ENCODE results near the gene RNU6-8. TPM values are rescaled to one million over a fixed set of nuclear protein-coding genes. Genes with fewer than 3 reads are reported as not detected.

Gene RNU6-8
- total and polyA plus RNA-seq, 4 donors, result not detected

DNA sequence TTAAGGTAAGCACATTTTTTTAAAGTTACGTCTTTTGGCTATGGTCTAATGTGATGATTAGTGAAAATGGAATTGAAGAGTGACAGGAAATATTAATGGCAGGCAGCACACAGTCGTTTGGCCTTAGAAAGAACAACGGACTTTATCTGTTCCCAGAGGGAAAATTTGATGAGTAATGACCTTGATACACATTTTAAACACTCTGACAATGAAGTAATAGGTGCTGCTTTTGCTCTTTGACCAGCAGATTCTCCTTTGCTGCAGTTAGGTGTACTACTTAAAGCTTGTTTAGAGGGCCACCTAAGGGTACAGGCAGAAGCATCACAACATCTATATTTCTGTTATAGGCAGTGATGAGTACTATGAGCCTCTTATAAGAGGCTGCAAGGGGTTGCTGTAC, 27.1 kb upstream of the RNU6-8 start:
- no peak overlapping the region for H3K4me3 ChIP-seq
- no peak overlapping the region for H3K9ac ChIP-seq (ENCODE audit: insufficient read depth in 1 of 2, low read length in 2 of 2)
- TF ChIP-seq, protein P1, sequence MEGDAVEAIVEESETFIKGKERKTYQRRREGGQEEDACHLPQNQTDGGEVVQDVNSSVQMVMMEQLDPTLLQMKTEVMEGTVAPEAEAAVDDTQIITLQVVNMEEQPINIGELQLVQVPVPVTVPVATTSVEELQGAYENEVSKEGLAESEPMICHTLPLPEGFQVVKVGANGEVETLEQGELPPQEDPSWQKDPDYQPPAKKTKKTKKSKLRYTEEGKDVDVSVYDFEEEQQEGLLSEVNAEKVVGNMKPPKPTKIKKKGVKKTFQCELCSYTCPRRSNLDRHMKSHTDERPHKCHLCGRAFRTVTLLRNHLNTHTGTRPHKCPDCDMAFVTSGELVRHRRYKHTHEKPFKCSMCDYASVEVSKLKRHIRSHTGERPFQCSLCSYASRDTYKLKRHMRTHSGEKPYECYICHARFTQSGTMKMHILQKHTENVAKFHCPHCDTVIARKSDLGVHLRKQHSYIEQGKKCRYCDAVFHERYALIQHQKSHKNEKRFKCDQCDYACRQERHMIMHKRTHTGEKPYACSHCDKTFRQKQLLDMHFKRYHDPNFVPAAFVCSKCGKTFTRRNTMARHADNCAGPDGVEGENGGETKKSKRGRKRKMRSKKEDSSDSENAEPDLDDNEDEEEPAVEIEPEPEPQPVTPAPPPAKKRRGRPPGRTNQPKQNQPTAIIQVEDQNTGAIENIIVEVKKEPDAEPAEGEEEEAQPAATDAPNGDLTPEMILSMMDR (IDR thresholded peaks at IDR 0.05; ENCODE audit: control extremely low read depth, extremely low read depth), result no peak
- DNase-seq, result no peak
- no peaks in the 10 kb centered on the region for H3K27me3 ChIP-seq (ENCODE audit: control insufficient read depth in 3 of 3, insufficient read depth in 3 of 3, low read length in 2 of 3)
- no peaks in the 10 kb centered on the region for H3K9me3 ChIP-seq (ENCODE audit: control insufficient read depth in 4 of 4, insufficient read depth in 3 of 4, low read length in 3 of 4)
- peak overlapping the region in 1 of 2 donors; percentile 92 for H3K27ac ChIP-seq (ENCODE audit: low read depth in 1 of 2, low read length in 1 of 2)
- ATAC-seq (ENCODE audit: insufficient read depth, low FRiP score), result no peak
- 44 to 63% methylated on average over 3 of the region's 3 CpGs for WGBS, 2 donors
- peaks cover 0 to 12% (median 0%) of the 10 kb centered on the region in 5 donors for H3K4me1 ChIP-seq (ENCODE audit: control insufficient read depth in 5 of 5, insufficient read depth in 5 of 5, low read length in 5 of 5)
- no peaks in the 10 kb centered on the region for H3K36me3 ChIP-seq (ENCODE audit: control insufficient read depth in 4 of 4, insufficient read depth in 4 of 4, low read length in 4 of 4)

DNA sequence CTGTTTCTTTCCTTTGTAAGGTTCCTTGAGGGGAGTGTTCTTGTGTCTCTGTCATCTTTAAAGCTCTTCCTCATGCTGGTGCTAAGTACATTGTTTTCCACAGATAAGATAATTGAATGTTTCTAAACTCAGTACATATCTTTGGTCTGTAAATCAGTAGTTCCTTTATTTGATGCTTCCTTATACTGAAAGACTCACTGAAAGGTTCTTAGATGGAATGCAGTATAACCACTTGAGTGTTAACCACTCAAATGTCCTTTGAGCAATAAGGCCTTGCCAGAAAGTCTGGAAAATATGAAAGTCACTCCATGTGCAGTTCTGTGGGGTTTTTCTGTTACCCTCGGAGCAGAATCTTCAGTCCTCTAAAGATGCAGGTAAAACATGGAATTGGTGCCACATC, 23.0 kb upstream of the RNU6-8 start:
- 69 to 93% methylated on average over 1 of the region's 1 CpG for WGBS, 2 donors
- no peaks in the 10 kb centered on the region for H3K9me3 ChIP-seq (ENCODE audit: control insufficient read depth in 4 of 4, insufficient read depth in 3 of 4, low read length in 3 of 4)
- H3K27me3 ChIP-seq (ENCODE audit: control insufficient read depth in 3 of 3, insufficient read depth in 3 of 3, low read length in 2 of 3), result no peaks in the 10 kb centered on the region
- peaks cover 0 to 10% (median 2%) of the 10 kb centered on the region in 5 donors for H3K4me1 ChIP-seq (ENCODE audit: control insufficient read depth in 5 of 5, insufficient read depth in 5 of 5, low read length in 5 of 5)
- no peaks in the 10 kb centered on the region for H3K36me3 ChIP-seq (ENCODE audit: control insufficient read depth in 4 of 4, insufficient read depth in 4 of 4, low read length in 4 of 4)
- ATAC-seq (ENCODE audit: insufficient read depth, low FRiP score) (peak; percentile 24), DNase-seq (peak in 2 of 3 donors; percentile 59 to 82)
- peak overlapping the region in 1 of 2 donors; percentile 90 for H3K27ac ChIP-seq (ENCODE audit: low read depth in 1 of 2, low read length in 1 of 2)
- TF ChIP-seq, protein P1 (IDR thresholded peaks at IDR 0.05; ENCODE audit: control extremely low read depth, extremely low read depth), result no peak
- H3K4me3 ChIP-seq, result no peak overlapping the region
- H3K9ac ChIP-seq (ENCODE audit: insufficient read depth in 1 of 2, low read length in 2 of 2), result no peak overlapping the region

DNA sequence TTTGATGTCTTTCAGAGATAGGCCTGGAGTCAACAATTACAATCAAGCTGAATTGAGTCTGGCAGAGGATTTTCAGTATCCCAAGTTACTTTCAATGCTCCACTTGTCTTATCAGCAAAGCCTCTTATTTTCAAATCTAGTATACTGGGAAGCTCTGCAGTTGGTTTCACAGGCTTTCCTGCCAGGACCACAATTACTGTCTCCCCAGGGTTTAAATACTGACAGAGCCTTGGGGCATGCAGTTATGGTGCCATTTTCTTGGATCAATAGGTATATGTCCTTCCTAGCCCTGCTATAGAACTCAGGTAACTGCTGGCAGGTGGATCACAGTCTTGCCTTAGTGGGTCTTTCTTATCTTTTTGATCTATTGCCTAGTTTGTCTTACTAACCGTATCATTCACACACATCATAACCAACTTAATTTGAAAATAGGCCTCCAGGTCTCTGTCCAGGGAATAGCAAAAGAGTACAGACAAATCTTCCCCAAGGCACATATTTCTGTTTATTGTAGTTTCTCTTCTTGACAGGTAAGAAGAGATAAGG, 22.4 kb upstream of the RNU6-8 start:
- H3K36me3 ChIP-seq (ENCODE audit: control insufficient read depth in 4 of 4, insufficient read depth in 4 of 4, low read length in 4 of 4), result no peaks in the 10 kb centered on the region
- H3K9ac ChIP-seq (ENCODE audit: insufficient read depth in 1 of 2, low read length in 2 of 2), result no peak overlapping the region
- 36 to 45% methylated on average over 1 of the region's 1 CpG for WGBS, 2 donors
- DNase-seq (no peak), ATAC-seq (ENCODE audit: insufficient read depth, low FRiP score) (no peak)
- H3K4me3 ChIP-seq, result no peak overlapping the region
- peaks cover 0 to 10% (median 2%) of the 10 kb centered on the region in 5 donors for H3K4me1 ChIP-seq (ENCODE audit: control insufficient read depth in 5 of 5, insufficient read depth in 5 of 5, low read length in 5 of 5)
- TF ChIP-seq, protein P1 (IDR thresholded peaks at IDR 0.05; ENCODE audit: control extremely low read depth, extremely low read depth), result no peak
- no peaks in the 10 kb centered on the region for H3K27me3 ChIP-seq (ENCODE audit: control insufficient read depth in 3 of 3, insufficient read depth in 3 of 3, low read length in 2 of 3)
- H3K9me3 ChIP-seq (ENCODE audit: control insufficient read depth in 4 of 4, insufficient read depth in 3 of 4, low read length in 3 of 4), result no peaks in the 10 kb centered on the region
- peak overlapping the region; percentile 67 to 90 for H3K27ac ChIP-seq (ENCODE audit: low read depth in 1 of 2, low read length in 1 of 2)
